SK-MEL-5 (cell line): ENCODE measurements around the gene COL6A2. TPM values are rescaled to one million over a fixed set of nuclear protein-coding genes. Genes with fewer than 3 reads are reported as not detected.

Experiments used
- DNase-seq: peaks from one replicate; pipeline ENCODE4 v3.0.0-alpha.2; 2016; ENCODE audit warnings: low read depth, low spot score
- in situ Hi-C: cut with HindIII; loops from 2 replicates; pipeline ENCODE4 v1.10.0; 2016; ENCODE audit warnings: low sequenced_read_pairs, high pct_unique_total_duplicates, low pct_unique_long_range_greater_than_20kb
- total RNA-seq: library from RNA; depleted of rRNA; stranded (reverse); fragments of >200 nt; shearing (Covaris generic); gene quantifications from 2 replicates; pipeline ENCODE4 v1.2.3, GENCODE V29; 2014

COL6A2 gene
- total RNA-seq, 1 experiment from 2014 or later: 21.3 TPM

DNA sequence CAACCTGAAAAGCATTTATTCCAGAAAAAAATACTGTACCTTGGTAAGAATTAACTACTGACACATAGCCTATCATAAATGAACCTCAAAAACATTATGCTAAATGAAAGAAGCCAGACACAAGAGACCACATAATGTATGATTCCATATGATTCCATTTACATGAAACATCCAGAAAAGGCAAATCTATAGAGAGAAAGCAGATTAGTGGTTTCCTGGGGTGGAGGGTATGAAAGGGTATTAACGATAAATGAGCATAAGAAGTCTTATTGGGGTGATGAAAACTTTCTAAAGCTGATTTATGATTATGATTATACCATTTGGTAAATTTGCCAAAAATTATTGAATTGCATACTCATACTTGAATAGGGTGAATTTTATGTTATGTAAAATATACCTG lies 10.3 kb upstream of the COL6A2 start:
- in situ Hi-C loops: no loop called here
- DNase-seq: no peak

DNA sequence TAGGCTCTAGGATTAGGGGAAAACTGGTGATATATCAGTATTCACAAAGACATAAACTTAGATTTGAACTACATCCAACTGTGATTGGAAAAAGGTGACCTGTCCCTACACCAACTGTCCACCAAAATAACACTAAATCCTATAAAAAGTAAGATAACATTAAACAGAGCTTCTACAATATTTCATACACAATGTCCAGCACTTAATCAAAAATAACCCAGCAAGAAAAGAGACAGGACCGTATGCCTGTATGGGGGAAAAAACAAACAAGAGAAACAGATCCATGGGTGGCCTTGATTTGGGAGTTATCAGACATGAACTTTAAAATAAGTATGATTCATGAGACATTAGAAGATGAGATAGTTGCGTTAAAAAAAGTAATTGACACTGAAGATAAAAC lies 9.7 kb upstream of the COL6A2 start:
- no peak for DNase-seq
- in situ Hi-C loops: no loop called here

DNA sequence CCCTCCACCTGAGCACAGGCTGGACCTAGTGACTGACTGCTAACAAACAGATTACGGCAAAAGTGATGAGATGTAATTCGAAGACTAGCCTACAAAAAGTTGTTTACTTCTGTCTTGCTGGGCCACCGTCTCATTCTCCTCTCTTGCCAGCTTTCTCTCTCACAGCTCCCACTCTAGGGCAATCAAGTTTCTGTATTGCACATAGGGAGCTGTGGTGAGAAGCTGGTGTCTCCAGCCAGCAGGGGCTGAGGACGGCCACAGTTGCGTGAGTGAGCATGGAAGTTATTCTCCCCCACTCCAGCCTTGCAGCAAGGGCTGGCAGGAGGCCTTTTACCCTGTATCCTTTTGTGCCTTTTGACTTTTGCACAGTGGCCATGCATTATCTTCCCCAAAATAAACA lies 8.6 kb upstream of the COL6A2 start:
- no peak for DNase-seq
- in situ Hi-C loops: no loop called here

DNA sequence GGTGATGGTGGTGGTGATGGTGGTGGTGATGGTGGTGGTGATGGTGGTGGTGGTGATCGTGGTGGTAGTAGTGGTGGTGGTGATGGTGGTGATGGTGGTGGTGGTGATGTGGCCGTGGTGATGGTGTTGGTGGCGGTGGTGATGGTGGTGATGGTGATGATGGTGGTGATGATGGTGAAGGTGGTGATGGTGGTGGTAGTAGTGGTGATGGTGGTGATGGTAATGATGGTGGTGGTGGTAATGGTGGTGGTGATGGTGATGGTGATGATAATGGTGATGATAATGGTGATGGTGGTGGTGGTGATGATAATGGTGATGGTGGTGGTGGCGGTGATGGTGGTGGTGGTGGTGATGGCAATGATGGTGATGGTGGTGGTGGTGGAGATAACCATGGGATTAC lies 6.8 kb upstream of the COL6A2 start:
- in situ Hi-C loops: no loop called here
- DNase-seq: no peak

DNA sequence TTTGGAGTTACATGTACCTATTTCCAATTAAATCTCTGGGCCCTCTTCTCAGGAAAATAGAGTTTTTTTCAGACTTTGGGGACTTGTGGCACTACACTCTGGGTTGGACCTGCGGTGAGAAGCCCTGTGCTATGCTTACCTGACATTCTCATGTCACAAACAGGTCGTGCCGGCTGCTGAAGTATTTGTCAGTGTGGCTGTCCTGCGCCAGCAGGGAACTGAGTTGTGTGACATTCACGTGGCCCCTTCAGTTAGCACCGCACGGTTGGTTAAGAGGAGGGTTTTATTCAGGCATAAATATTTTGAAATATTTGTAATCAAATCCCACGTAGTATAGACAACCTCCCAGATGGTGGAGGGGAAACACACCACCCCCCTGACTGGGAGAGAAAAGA lies 6.3 kb upstream of the COL6A2 start:
- no peak for DNase-seq
- in situ Hi-C loops: no loop called here

DNA sequence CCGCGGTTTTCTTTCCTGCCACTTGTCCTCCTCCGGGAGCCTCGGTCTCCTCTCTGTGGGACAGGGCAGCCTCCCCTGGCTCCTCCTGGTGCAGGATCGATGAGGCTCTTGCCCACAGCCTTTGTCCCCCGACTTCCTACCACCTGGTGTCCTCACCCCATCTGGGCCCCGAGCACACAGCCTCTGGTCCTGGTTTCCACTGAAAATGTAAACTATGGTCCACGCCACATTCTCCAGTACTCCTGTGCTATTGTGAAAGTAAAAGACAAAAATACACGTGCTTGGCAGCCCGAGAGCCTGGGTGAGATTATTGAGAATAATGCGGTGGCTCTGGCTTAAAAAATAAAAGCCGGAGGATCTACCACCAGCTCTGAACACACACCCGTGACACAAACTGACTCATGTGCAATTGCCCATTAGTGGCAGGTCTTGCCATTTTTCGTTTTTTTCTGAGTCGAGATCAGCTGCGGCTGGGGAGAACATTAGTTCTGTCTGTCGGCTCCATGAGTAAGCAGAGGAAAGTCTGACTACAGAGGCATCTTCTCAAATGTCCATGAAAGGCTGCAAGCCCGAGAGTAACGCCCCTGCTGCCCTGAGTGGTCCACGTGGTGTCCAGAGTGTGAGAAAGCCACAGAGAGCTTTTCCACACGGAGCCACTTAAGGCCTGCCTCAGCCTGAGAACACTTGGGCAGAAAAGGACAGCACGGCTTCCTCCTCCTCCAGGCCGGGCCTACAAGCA lies 5.7 kb upstream of the COL6A2 start:
- DNase-seq: no peak
- in situ Hi-C loops: no loop called here

DNA sequence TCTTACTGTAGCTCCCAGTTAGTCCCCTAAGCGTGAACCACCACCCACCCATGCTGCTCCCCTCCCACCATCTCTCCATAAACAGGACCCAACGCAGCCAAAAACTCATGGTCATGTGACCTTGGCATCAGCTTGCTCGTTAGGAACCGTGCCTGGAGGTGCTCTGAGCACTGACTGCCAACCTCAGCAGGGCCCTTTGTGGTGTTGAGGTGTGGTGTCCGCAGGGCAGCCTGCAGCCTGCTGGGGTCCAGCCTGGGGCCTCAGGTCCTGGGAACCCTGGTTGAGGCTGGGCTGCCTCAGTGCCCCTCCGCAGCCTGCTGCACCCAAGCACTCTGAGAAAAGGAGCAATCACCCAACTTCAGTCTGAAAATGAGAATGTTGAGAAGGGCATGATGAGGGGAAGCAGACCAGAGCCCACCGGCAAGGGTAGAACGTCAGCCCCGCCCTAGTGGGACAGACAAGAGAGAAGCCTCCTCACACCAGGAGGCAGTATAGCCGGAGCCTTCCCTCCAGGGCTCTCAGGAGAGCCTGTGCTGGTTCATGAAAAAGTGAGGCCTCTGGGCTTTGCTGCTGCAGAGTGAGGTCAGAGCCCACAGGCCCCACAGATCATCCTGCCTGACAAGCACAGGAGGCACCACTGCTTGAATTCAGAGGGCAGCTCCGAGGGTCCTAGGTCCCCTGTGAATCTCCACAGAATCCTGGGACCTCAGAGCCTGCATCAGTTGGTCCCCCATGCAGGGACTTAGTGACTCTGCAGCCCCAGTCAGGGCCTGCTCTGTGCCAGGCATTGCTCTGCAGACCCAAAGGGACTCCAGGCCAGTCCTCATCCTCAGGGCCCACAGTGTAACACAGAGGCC lies 4.9 kb upstream of the COL6A2 start:
- in situ Hi-C loops: no loop called here
- DNase-seq: no peak

DNA sequence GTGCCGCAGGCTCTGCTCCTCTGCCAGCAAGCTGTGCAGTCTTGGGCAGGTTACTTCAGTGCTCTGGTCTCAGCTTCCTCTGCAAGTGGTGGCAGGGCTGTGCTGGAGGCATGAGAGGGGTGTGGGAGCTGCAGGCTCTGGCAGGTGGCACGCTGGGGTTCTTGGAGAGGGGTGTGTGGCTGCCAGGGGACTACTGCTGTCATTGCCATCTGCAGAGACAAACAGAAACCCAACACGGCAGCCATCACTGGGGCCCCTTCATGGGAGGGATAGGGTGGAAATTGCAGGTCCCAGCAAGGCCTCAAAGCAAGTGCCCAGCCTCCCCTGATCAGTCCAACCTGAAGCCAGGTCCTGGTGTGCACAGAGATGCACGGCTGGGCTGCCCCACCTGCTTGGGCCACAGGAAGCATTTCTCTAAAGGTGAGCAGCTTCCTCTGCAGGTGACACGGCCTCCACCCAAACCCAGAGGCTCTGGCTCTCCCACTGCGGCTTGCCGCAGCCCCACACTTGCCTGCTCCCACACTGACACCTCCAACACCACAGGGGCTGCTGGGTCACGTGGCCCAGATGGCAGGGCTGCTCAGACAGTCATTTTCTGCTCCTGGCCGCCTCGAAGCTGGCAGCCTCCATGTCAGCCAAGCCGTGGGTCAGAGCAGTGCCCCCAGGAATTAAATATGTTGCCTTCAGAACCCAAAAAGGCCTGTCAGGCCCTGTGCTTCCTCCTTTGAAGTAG lies 4.1 kb upstream of the COL6A2 start:
- no peak for DNase-seq
- in situ Hi-C loops: no loop called here

DNA sequence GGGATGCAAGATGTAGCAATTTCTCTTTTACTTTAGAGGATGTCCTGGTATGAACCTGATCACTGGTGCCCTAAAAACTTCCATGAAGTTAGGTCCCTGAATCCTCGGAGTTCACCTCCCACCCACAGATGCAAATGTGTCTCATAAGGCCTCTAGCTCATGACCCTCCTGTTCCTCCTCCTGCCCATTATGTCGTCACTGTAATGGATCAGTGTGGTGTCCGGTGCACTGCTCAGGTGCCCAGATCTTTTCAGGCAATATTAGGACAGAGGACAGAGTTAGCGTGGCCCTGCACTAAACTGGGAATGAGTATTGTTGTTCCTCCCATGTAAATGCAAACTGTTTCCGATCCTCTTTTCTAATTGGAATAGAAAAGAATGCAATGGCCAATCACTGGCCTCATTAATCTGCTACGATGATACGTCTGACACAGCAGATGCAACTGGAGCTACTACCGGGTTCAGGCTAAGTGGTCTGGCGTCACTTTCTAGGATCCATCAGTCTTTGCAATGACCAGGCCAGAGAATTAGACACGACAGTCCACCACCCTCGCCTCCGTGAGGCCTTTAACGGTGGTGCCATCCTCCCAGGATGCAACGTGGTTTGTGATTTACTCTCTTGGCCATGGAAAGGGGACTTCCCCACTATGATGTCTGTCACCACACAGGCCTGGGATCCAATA lies 3.4 kb upstream of the COL6A2 start:
- in situ Hi-C loops: no loop called here

DNA sequence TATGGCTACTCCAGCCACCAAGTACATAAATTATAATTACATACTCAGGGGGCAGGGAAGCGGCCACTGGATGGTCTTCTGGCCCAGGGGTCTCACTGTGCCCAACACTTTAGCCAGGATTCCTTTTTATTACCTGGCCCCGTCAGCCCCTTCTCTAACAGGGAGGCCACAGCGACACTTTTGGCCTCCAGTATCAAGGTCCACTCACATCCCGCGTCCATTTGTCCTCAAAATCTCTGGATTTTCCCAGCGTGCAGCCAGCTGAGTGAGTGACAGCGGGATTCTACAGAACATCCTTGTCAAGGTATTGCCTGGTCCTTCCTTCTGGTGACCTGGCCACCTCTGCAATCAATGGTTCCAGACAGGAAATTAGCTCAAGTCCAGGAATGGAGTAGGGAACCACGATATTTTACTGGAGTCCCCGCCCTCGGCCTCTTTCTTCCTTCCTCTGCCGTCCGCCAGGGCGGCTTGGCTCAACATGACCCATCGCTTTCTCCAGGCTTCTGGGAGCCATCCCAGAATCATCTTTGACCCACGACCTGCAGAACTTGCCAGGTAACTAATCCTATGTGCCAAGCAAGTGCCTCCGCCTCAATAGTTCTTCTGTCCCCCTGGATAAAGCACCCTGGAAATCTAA lies 2.7 kb upstream of the COL6A2 start:
- no peak for DNase-seq
- in situ Hi-C loops: no loop called here

More for the DNA sequence above, 3.4 kb upstream of the COL6A2 start:
- no peak for DNase-seq

DNA sequence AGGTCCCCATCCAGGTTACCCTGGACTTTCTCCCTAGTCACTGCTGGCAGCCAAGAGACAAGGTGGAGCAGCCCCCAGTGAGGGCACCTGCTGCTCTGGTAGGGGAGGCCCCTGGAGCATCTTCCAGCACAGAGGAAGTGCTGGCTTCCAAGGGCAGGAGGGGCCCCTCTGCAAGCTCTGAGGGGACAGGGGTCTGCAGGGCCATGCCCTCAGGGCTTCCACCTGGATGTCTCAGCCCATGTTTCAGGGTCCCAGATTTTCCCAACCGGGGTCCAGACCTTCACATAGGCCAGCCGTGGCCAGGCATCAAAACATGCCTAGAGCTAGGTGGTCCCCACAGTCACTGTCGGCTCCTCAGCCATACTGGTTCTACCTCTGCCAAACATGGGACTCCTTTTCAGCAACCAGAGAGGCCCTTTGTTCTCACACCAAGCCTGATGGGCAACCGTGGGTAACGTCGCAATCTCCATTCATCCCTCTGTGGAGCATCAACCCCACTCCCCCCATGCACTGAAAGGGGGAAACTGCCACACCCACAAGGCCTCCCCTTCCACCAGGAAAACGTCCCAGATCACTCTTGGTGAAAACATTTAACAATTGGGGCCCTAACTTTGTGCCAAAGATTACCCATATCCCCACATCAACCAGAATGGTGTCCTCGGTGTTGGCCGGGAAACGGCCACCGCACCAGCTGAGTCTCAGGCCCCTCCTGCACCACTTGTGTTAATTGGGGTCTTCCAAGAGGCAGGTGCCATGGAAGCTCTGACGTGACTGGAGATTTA lies 1.9 kb upstream of the COL6A2 start:
- in situ Hi-C loops: no loop called here

DNA sequence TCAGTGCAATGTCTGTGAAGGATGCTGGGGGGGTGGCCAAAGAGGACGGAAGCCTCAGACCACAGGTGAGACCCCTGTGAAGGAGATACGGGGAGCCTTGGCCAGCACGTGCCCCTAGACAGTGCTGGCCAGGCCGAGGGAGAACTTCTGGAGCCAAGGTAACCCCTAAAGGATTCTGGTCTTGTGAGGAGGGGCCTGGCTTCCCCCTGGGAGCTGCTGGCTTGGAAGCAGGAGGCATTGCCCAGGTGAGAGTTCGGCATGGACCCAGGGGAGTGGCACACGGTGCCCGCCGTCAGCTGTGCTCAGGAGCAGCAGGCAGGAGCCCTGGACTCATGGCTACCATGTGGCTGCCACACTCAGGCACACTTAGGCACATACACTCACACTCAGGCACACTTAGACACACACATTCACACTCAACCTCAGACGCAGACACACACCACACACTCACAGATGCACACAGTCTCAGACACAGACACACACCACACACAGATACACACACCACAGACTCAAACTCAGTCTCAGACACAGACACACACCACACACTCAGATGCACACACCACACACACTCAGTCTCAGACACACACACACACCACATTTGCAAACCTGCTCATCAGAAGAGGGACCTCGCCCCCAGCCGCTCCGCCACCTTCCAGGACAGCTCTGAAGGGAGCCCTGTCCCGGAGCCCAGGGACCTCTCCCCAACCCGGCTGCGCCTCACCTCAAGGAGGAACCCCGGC lies 1.1 kb upstream of the COL6A2 start:
- in situ Hi-C loops: no loop called here
- DNase-seq: no peak

More for the DNA sequence above, 1.9 kb upstream of the COL6A2 start:
- DNase-seq: no peak

DNA sequence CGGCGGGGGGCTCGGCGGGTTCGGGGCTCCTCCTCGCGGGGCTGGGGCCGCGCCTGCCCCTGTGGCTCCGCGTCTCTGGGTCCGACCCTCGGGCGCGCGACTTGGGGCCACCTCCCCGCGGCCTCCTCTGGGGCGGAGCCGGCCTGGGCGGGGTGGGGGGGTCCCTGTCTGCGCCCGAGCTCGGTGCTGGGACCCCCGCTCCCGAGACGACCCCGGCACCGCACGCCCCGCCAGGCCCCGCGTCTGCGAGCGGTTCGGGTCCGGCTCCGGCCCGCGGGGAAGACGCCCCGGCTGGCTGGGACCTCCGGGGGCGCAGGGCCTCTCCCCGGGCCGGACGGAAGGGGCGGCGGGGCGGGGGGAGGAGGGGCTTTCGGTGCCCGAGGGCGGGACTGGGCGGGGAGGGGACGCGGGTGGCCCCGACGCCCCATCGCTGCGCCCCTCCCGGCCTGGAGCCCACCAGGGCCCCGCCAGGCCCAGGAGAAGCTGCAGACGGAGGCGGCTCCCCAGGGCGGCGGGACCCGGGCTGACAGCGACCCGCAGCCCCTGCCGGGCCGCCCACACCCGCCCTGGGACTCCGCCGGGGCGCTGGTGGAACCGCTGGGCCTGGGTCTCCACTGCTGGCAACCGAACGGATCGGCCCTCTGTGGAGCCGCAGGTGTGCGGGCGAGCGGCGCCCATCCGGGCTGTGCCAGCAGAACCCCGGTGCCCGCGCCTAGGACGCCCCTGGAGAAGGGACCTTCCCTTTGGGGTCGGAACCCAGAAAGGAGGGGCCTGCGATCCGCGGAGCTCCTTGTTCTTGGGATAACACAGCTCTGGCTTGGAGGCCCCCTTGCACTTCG lies 610 bp downstream of the COL6A2 start:
- in situ Hi-C loops: no loop called here
- no peak for DNase-seq

DNA sequence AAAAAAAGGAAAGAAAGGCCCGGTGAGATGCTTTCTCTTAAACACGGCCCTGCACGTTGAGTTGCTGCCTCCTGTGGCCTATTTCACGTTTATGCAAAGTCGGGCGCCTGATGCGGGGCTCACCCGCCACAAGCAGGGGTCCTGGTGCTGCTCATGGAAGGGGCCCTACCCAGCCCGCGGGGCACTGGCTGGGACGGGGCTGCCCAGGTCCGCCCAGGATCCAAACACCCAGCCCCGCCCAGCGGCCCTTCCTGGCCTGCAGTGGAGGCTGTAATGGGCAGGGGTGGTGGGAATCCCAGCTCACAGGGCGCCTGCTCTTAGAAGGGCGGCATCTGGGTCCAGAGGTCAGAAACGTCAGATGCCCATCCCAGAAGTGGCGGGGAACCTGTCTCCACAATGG lies 1.6 kb downstream of the COL6A2 start:
- in situ Hi-C loops: no loop called here
- DNase-seq: no peak

DNA sequence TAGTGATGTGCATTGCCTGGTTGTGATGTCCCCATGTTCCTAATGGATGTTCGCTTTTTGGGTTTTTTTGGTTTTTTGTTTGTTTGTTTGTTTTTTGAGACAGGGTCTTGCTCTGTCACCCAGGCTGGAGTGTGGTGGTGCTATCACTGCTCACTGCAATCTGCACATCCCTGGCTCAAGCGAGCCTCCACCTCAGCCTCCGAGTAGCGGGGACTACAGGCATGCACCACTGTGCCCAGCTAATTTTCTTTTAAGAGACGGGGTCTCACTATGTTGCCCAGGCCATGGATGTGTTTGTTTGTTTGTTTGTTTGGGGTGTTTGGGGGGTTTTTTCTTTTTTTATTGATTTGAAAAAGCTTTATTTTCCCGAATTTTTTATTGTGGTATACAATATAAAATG lies 2.1 kb downstream of the COL6A2 start:
- no peak for DNase-seq

More for the DNA sequence above, 2.1 kb downstream of the COL6A2 start:
- in situ Hi-C loops: no loop called here
